ENCODE data around the gene CDH13. TPM values are rescaled to one million over a fixed set of nuclear protein-coding genes. Genes with fewer than 3 reads are reported as not detected.
A peak's percentile ranks its signal among the peaks of the same experiment; 100 is the strongest.

CDH13 gene
- total and polyA plus RNA-seq, 2 experiments from 2014 or later, result 2.9 to 4.8 TPM

GRCh38 chr16:83725313-83725712 is 1098.5 kb downstream of the CDH13 start:
- Histone ChIP-seq H3K4me3 (no peak overlapping the region), H3K27ac (no peak overlapping the region), H3K9me3 (ENCODE audit: low read depth) (no peaks in the 10 kb centered on the region), H3K27me3 (no peaks in the 10 kb centered on the region), H3K36me3 (no peaks in the 10 kb centered on the region), H3K4me1 (ENCODE audit: low read depth) (no peaks in the 10 kb centered on the region)
- TF ChIP-seq, protein P1, sequence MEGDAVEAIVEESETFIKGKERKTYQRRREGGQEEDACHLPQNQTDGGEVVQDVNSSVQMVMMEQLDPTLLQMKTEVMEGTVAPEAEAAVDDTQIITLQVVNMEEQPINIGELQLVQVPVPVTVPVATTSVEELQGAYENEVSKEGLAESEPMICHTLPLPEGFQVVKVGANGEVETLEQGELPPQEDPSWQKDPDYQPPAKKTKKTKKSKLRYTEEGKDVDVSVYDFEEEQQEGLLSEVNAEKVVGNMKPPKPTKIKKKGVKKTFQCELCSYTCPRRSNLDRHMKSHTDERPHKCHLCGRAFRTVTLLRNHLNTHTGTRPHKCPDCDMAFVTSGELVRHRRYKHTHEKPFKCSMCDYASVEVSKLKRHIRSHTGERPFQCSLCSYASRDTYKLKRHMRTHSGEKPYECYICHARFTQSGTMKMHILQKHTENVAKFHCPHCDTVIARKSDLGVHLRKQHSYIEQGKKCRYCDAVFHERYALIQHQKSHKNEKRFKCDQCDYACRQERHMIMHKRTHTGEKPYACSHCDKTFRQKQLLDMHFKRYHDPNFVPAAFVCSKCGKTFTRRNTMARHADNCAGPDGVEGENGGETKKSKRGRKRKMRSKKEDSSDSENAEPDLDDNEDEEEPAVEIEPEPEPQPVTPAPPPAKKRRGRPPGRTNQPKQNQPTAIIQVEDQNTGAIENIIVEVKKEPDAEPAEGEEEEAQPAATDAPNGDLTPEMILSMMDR (IDR thresholded peaks at IDR 0.05; ENCODE audit: low read depth, low read length), result no peak
- DNase-seq (ENCODE audit: low read depth in 1 of 2, low spot score in 1 of 2), result no peak

DNA sequence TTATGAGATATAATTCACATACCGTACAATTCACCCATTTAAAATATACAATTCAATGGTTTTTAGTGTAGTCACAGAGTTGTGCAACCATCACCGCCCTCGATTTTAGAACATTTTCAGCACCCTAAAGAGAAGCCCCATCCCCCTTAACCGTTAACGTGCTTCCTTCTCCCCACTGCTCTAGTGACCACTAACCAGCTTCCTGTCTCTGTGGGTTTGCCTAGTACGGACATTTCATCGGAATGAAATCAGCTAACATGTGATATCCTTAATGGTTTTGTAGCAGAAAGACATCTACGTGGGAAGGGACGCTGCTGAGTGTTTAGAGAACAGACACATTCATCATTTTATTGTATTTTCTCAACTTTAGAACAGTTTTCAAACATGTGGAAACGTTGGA is 1100.2 kb downstream of the CDH13 start:
- H3K27me3 ChIP-seq, result no peaks in the 10 kb centered on the region
- H3K36me3 ChIP-seq, result no peaks in the 10 kb centered on the region
- no peak overlapping the region for H3K27ac ChIP-seq
- peak in 1 of 2 donors; percentile 14 for DNase-seq (ENCODE audit: low read depth in 1 of 2, low spot score in 1 of 2)
- TF ChIP-seq, protein P1 (IDR thresholded peaks at IDR 0.05; ENCODE audit: low read depth, low read length), result no peak
- H3K4me3 ChIP-seq, result no peak overlapping the region
- H3K9me3 ChIP-seq (ENCODE audit: low read depth), result no peaks in the 10 kb centered on the region
- H3K4me1 ChIP-seq (ENCODE audit: low read depth), result no peaks in the 10 kb centered on the region

GRCh38 chr16:83727751-83728352 is 1101.1 kb downstream of the CDH13 start:
- Histone ChIP-seq H3K27me3 (no peaks in the 10 kb centered on the region), H3K9me3 (ENCODE audit: low read depth) (no peaks in the 10 kb centered on the region), H3K36me3 (no peaks in the 10 kb centered on the region), H3K4me3 (no peak overlapping the region), H3K27ac (no peak overlapping the region), H3K4me1 (ENCODE audit: low read depth) (no peaks in the 10 kb centered on the region)
- TF ChIP-seq, protein P1 (IDR thresholded peaks at IDR 0.05; ENCODE audit: low read depth, low read length), result no peak
- no peak for DNase-seq (ENCODE audit: low read depth in 1 of 2, low spot score in 1 of 2)

GRCh38 chr16:83728492-83728891 is 1101.7 kb downstream of the CDH13 start:
- TF ChIP-seq, protein P1 (IDR thresholded peaks at IDR 0.05; ENCODE audit: low read depth, low read length), result no peak
- no peak for DNase-seq (ENCODE audit: low read depth in 1 of 2, low spot score in 1 of 2)
- Histone ChIP-seq H3K9me3 (ENCODE audit: low read depth) (no peaks in the 10 kb centered on the region), H3K27ac (no peak overlapping the region), H3K36me3 (no peaks in the 10 kb centered on the region), H3K4me3 (no peak overlapping the region), H3K27me3 (no peaks in the 10 kb centered on the region), H3K4me1 (ENCODE audit: low read depth) (no peaks in the 10 kb centered on the region)

- Histone ChIP-seq H3K9me3 (ENCODE audit: low read depth) (no peaks in the 10 kb centered on the region), H3K4me1 (ENCODE audit: low read depth) (no peaks in the 10 kb centered on the region), H3K27ac (no peak overlapping the region), H3K36me3 (no peaks in the 10 kb centered on the region), H3K27me3 (no peaks in the 10 kb centered on the region), H3K4me3 (no peak overlapping the region)
- DNase-seq (ENCODE audit: low read depth in 1 of 2, low spot score in 1 of 2), result no peak
- TF ChIP-seq, protein P1 (IDR thresholded peaks at IDR 0.05; ENCODE audit: low read depth, low read length), result no peak
These were observed 1104.0 kb downstream of the CDH13 start for GRCh38 chr16:83730812-83731211.

Data from cardiac muscle cell (in vitro differentiated cells and primary cell).